Osteoblast (primary cell): Measurements from ENCODE around the gene RAI1. TPM values are rescaled to one million over a fixed set of nuclear protein-coding genes. Genes with fewer than 3 reads are reported as not detected.

Experiments used
- DNase-seq: peaks from one replicate; pipeline ENCODE4 v3.0.0; 2011; ENCODE audit warnings: low spot score, mixed read lengths; ENCODE audit not compliant: insufficient read length; ENCODE audit errors: missing footprints
- H2AFZ ChIP-seq: 2 replicates; pipeline ENCODE4 v1.6.0; 2011; ENCODE audit warnings: mild to moderate bottlenecking, low read length
- H3K27ac ChIP-seq: 2 replicates; pipeline ENCODE4 v1.5.1; 2011; ENCODE audit warnings: mild to moderate bottlenecking, low read depth, low read length, moderate library complexity
- H3K27me3 ChIP-seq: 2 replicates; pipeline ENCODE4 v1.6.0; 2012; ENCODE audit warnings: mild to moderate bottlenecking, control low read depth, inconsistent platforms, low read length, moderate library complexity; ENCODE audit not compliant: insufficient read depth
- H3K36me3 ChIP-seq: 2 replicates; pipeline ENCODE4 v1.5.1; 2011; ENCODE audit warnings: mild to moderate bottlenecking, low read length, control low read depth, moderate library complexity; ENCODE audit not compliant: insufficient read depth
- H3K4me1 ChIP-seq: 2 replicates; pipeline ENCODE4 v1.5.1; 2011; ENCODE audit warnings: mild to moderate bottlenecking, low read length, control low read depth, moderate library complexity; ENCODE audit not compliant: insufficient read depth
- H3K4me2 ChIP-seq: 2 replicates; pipeline ENCODE4 v1.6.0; 2011; ENCODE audit warnings: mild to moderate bottlenecking, low read length; ENCODE audit not compliant: insufficient read depth
- H3K4me3 ChIP-seq: fragments of 200-600 bp; sonication (generic); 3 replicates; pipeline ENCODE4 v1.5.1; 2012; ENCODE audit warnings: mild to moderate bottlenecking, low read length, inconsistent platforms; ENCODE audit not compliant: insufficient read depth
- H3K79me2 ChIP-seq: 2 replicates; pipeline ENCODE4 v1.6.0; 2012; ENCODE audit warnings: mild to moderate bottlenecking, low read length, control low read depth, inconsistent platforms; ENCODE audit not compliant: insufficient read depth
- H3K9me3 ChIP-seq: 2 replicates; pipeline ENCODE4 v1.5.1; 2011; ENCODE audit warnings: low read depth, low read length, control low read depth
- H4K20me1 ChIP-seq: 2 replicates; pipeline ENCODE4 v1.6.0; 2012; ENCODE audit warnings: mild to moderate bottlenecking, low read length, control low read depth; ENCODE audit not compliant: insufficient read depth
- CTCF ChIP-seq: IDR thresholded peaks from 2 replicates; pipeline ENCODE4 v1.5.1; 2011; ENCODE audit warnings: mild to moderate bottlenecking, low read depth, low read length, moderate library complexity; ENCODE audit errors: extremely low read depth
- total RNA-seq: library from RNA; depleted of rRNA; stranded (reverse); fragments of >200 nt; gene quantifications from 2 replicates; pipeline ENCODE4 v1.2.3, GENCODE V29; 2012

The RAI1 gene
- total RNA-seq, 1 donor: 15.6 TPM

GRCh38 chr17:17682737-17683680 lies 1.8 kb downstream of the RAI1 start:
- Histone ChIP-seq H2AFZ (peak overlapping the region; percentile 68), H3K4me3 (peak overlapping the region; percentile 82), H3K36me3 (no peaks in the 10 kb centered on the region), H4K20me1 (peaks cover 22% of the 10 kb centered on the region), H3K4me2 (peak overlapping the region; percentile 74), H3K27ac (peak overlapping the region; percentile 96), H3K27me3 (peaks cover 5% of the 10 kb centered on the region), H3K79me2 (peaks cover 55% of the 10 kb centered on the region), H3K4me1 (peaks cover 26% of the 10 kb centered on the region), H3K9me3 (no peaks in the 10 kb centered on the region)
- DNase-seq: peak; percentile 95
- TF ChIP-seq CTCF: no peak

- no peak for TF ChIP-seq CTCF
- no peaks in the 10 kb centered on the region for H3K36me3 ChIP-seq
- no peaks in the 10 kb centered on the region for H3K9me3 ChIP-seq
- peaks cover 22% of the 10 kb centered on the region for H4K20me1 ChIP-seq
- H3K27me3 ChIP-seq: peaks cover 5% of the 10 kb centered on the region
- peaks cover 26% of the 10 kb centered on the region for H3K4me1 ChIP-seq
- H3K4me3 ChIP-seq: peak overlapping the region; percentile 82
- peak overlapping the region; percentile 74 for H3K4me2 ChIP-seq
- DNase-seq: peak; percentile 35
- peak overlapping the region; percentile 96 for H3K27ac ChIP-seq
- no peak overlapping the region for H2AFZ ChIP-seq
- H3K79me2 ChIP-seq: peaks cover 63% of the 10 kb centered on the region
Measured at GRCh38 chr17:17683710-17684365, 2.6 kb downstream of the RAI1 start.

- peaks cover 26% of the 10 kb centered on the region for H3K4me1 ChIP-seq
- DNase-seq: peak; percentile 82
- H3K79me2 ChIP-seq: peaks cover 76% of the 10 kb centered on the region
- peak overlapping the region; percentile 49 for H3K4me2 ChIP-seq
- H3K36me3 ChIP-seq: no peaks in the 10 kb centered on the region
- no peak for TF ChIP-seq CTCF
- no peaks in the 10 kb centered on the region for H3K9me3 ChIP-seq
- no peak overlapping the region for H3K4me3 ChIP-seq
- H2AFZ ChIP-seq: peak overlapping the region; percentile 36
- H3K27me3 ChIP-seq: no peaks in the 10 kb centered on the region
- H4K20me1 ChIP-seq: peaks cover 27% of the 10 kb centered on the region
- H3K27ac ChIP-seq: peak overlapping the region; percentile 96
Measured at GRCh38 chr17:17684906-17685774, 3.9 kb downstream of the RAI1 start.
